Measurements from ENCODE around the gene BTBD10.

BTBD10 gene

GRCh38 chr11:13382751-13383150 is 80.3 kb downstream of the BTBD10 start:
- peaks cover 0 to 25% (median 6%) of the 10 kb centered on the region in 4 donors for H3K4me1 ChIP-seq
- H3K9me3 ChIP-seq = no peaks in the 10 kb centered on the region
- H3K4me3 ChIP-seq = no peak overlapping the region
- no peak for DNase-seq
- no peak overlapping the region for H3K27ac ChIP-seq
- peaks cover 44 to 70% (median 48%) of the 10 kb centered on the region in 3 donors for H3K36me3 ChIP-seq
- no peak for TF ChIP-seq CTCF (IDR thresholded peaks at IDR 0.05)
- intact Hi-C loops (cut with DNase I; ENCODE audit: low total_unique reads) = no loop called here
- no peaks in the 10 kb centered on the region for H3K27me3 ChIP-seq

- no peak overlapping the region for H3K27ac ChIP-seq
Observed at GRCh38 chr11:13380731-13381130, 82.3 kb downstream of the BTBD10 start.

GRCh38 chr11:13378316-13378715 is 84.7 kb downstream of the BTBD10 start:
- TF ChIP-seq CTCF (IDR thresholded peaks at IDR 0.05) = no peak
- Histone ChIP-seq H3K36me3 (peaks cover 78 to 99% (median 79%) of the 10 kb centered on the region in 3 donors), H3K4me3 (no peak overlapping the region), H3K4me1 (no peaks in the 10 kb centered on the region), H3K27ac (no peak overlapping the region), H3K9me3 (no peaks in the 10 kb centered on the region), H3K27me3 (no peaks in the 10 kb centered on the region)
- no peak for DNase-seq
- intact Hi-C loops (cut with DNase I; ENCODE audit: low total_unique reads) = no loop called here

More at GRCh38 chr11:13380731-13381130, 82.3 kb downstream of the BTBD10 start:
- Histone ChIP-seq H3K4me3 (no peak overlapping the region), H3K36me3 (peaks cover 55 to 75% (median 59%) of the 10 kb centered on the region in 3 donors), H3K27me3 (no peaks in the 10 kb centered on the region), H3K9me3 (no peaks in the 10 kb centered on the region), H3K4me1 (peaks cover 0 to 22% (median 5%) of the 10 kb centered on the region in 4 donors)
- intact Hi-C loops (cut with DNase I; ENCODE audit: low total_unique reads) = no loop called here
- no peak for DNase-seq
- TF ChIP-seq CTCF (IDR thresholded peaks at IDR 0.05) = no peak

- Histone ChIP-seq H3K4me3 (no peak overlapping the region), H3K4me1 (no peaks in the 10 kb centered on the region), H3K9me3 (no peaks in the 10 kb centered on the region), H3K27me3 (no peaks in the 10 kb centered on the region), H3K27ac (no peak overlapping the region), H3K36me3 (peaks cover 85 to 100% (median 92%) of the 10 kb centered on the region in 3 donors)
- TF ChIP-seq CTCF (IDR thresholded peaks at IDR 0.05) = no peak
- no peak for DNase-seq
- intact Hi-C loops (cut with DNase I; ENCODE audit: low total_unique reads) = no loop called here
Observed at GRCh38 chr11:13376838-13377237, 86.2 kb downstream of the BTBD10 start.

GRCh38 chr11:13376402-13376801 is 86.6 kb downstream of the BTBD10 start:
- Histone ChIP-seq H3K4me3 (no peak overlapping the region), H3K4me1 (no peaks in the 10 kb centered on the region), H3K27me3 (no peaks in the 10 kb centered on the region), H3K9me3 (no peaks in the 10 kb centered on the region), H3K36me3 (peaks cover 84 to 100% (median 92%) of the 10 kb centered on the region in 3 donors), H3K27ac (no peak overlapping the region)
- TF ChIP-seq CTCF (IDR thresholded peaks at IDR 0.05) = no peak
- intact Hi-C loops (cut with DNase I; ENCODE audit: low total_unique reads) = no loop called here
- no peak for DNase-seq

GRCh38 chr11:13375798-13376197 is 87.2 kb downstream of the BTBD10 start:
- H3K9me3 ChIP-seq = no peaks in the 10 kb centered on the region
- no peak overlapping the region for H3K27ac ChIP-seq
- no peak overlapping the region for H3K4me3 ChIP-seq
- no peaks in the 10 kb centered on the region for H3K4me1 ChIP-seq
- peaks cover 83 to 100% (median 90%) of the 10 kb centered on the region in 3 donors for H3K36me3 ChIP-seq
- DNase-seq = no peak
- TF ChIP-seq CTCF (IDR thresholded peaks at IDR 0.05) = no peak
- intact Hi-C loops (cut with DNase I; ENCODE audit: low total_unique reads) = no loop called here
- no peaks in the 10 kb centered on the region for H3K27me3 ChIP-seq
